HG03575 (cell line): ENCODE results near the gene NEK9.
A peak's percentile ranks its signal among the peaks of the same experiment; 100 is the strongest.
"Not testable (repeated sequence)": the region's sequence is repeated elsewhere in the genome, so short reads cannot be mapped to it uniquely, and the experiment has no call there.

Experiments used
- ATAC-seq: cut with Tn5 transposase; IDR thresholded peaks from one replicate; pipeline ENCODE4 v1.9.1; 2021; ENCODE audit not compliant: unreplicated experiment, insufficient number of reproducible peaks, low FRiP score; ENCODE audit errors: extremely low read depth

NEK9 gene

GRCh38 chr14:75126679-75127473 lies at the start of gene NEK9:
Gene NEK9, minus strand, starts transcription at chr14:75127048. Its CDS starts 127 bp downstream, at chr14:75126921.
- no peak for ATAC-seq

- peak; percentile 23 for ATAC-seq
These were observed 49.4 kb upstream of the NEK9 start, which contains the start of gene TMED10 for GRCh38 chr14:75176142-75176820. Gene TMED10, minus strand, starts transcription at chr14:75176612. Its CDS starts 33 bp downstream, at chr14:75176579.

- no peak for ATAC-seq
These were observed 48.9 kb upstream of the NEK9 start for GRCh38 chr14:75175677-75176141.

GRCh38 chr14:75174066-75174465 lies 47.2 kb upstream of the NEK9 start:
- no peak for ATAC-seq

- no peak for ATAC-seq
These were observed 43.9 kb upstream of the NEK9 start for GRCh38 chr14:75170772-75171171.

GRCh38 chr14:75168586-75169335 lies 41.9 kb upstream of the NEK9 start:
- no peak for ATAC-seq

- ATAC-seq = no peak
These were observed 40.5 kb upstream of the NEK9 start for GRCh38 chr14:75167325-75167724.

GRCh38 chr14:75165586-75166391 lies 38.9 kb upstream of the NEK9 start:
- ATAC-seq = no peak

- ATAC-seq = no peak
These were observed 38.0 kb upstream of the NEK9 start for GRCh38 chr14:75164809-75165208.

- ATAC-seq = no peak
These were observed 36.8 kb upstream of the NEK9 start for GRCh38 chr14:75163677-75164076.

GRCh38 chr14:75162631-75163030 lies 35.8 kb upstream of the NEK9 start:
- ATAC-seq = no peak

- no peak for ATAC-seq
These were observed 32.2 kb upstream of the NEK9 start for GRCh38 chr14:75158843-75159614.

GRCh38 chr14:75156901-75157300 lies 30.1 kb upstream of the NEK9 start:
- no peak for ATAC-seq

GRCh38 chr14:75156111-75156510 lies 29.3 kb upstream of the NEK9 start:
- ATAC-seq = no peak

- ATAC-seq = no peak
These were observed 28.3 kb upstream of the NEK9 start for GRCh38 chr14:75155169-75155568.

GRCh38 chr14:75153295-75153694 lies 26.4 kb upstream of the NEK9 start:
- no peak for ATAC-seq

GRCh38 chr14:75151851-75152250 lies 25.0 kb upstream of the NEK9 start:
- no peak for ATAC-seq

GRCh38 chr14:75150637-75151036 lies 23.8 kb upstream of the NEK9 start:
- not testable (repeated sequence) for ATAC-seq
